Measurements from ENCODE around the gene FANCL. TPM values are rescaled to one million over a fixed set of nuclear protein-coding genes. Genes with fewer than 3 reads are reported as not detected.
"Not testable (repeated sequence)": the region's sequence is repeated elsewhere in the genome, so short reads cannot be mapped to it uniquely, and the experiment has no call there.

FANCL gene
- total RNA-seq, 2 donors from 2014 or later: 12.2 to 19.5 TPM

DNA sequence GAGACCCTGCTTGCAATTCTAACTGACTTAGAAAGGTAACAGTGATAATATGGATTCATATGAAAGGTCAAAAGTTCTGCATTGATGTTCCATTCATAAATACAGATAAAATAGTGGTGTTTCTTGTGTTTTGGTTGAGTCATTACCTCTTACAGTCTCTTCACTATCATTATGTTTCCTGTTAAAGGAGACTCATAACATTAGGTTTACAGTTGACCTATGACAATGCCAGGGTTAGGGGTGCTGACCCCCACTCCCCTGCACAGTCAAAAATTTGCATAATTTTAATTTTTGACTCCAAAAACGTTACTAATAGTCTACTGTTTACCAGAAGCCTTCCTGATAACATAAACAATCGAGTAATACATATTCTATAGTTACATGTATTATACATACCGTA lies 119.1 kb downstream of the FANCL start:
- Histone ChIP-seq H3K27me3 (no peaks in the 10 kb centered on the region), H3K36me3 (replicated peaks in 1 of 2; ENCODE audit: insufficient read depth in 1 of 2, low read depth in 2 of 2) (no peaks in the 10 kb centered on the region), H3K4me1 (no peaks in the 10 kb centered on the region), H3K9me3 (no peaks in the 10 kb centered on the region), H3K4me3 (no peak overlapping the region), H3K27ac (no peak overlapping the region)
- WGBS, 2 donors: 81 to 83% methylated on average over 3 of the region's 3 CpGs
- DNase-seq (no peak), ATAC-seq (no peak)
- TF ChIP-seq, protein P1, sequence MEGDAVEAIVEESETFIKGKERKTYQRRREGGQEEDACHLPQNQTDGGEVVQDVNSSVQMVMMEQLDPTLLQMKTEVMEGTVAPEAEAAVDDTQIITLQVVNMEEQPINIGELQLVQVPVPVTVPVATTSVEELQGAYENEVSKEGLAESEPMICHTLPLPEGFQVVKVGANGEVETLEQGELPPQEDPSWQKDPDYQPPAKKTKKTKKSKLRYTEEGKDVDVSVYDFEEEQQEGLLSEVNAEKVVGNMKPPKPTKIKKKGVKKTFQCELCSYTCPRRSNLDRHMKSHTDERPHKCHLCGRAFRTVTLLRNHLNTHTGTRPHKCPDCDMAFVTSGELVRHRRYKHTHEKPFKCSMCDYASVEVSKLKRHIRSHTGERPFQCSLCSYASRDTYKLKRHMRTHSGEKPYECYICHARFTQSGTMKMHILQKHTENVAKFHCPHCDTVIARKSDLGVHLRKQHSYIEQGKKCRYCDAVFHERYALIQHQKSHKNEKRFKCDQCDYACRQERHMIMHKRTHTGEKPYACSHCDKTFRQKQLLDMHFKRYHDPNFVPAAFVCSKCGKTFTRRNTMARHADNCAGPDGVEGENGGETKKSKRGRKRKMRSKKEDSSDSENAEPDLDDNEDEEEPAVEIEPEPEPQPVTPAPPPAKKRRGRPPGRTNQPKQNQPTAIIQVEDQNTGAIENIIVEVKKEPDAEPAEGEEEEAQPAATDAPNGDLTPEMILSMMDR (IDR thresholded peaks at IDR 0.05): no peak
- TF ChIP-seq POLR2A (IDR thresholded peaks at IDR 0.05): no peak
- intact Hi-C loops (cut with DNase I): no loop called here

DNA sequence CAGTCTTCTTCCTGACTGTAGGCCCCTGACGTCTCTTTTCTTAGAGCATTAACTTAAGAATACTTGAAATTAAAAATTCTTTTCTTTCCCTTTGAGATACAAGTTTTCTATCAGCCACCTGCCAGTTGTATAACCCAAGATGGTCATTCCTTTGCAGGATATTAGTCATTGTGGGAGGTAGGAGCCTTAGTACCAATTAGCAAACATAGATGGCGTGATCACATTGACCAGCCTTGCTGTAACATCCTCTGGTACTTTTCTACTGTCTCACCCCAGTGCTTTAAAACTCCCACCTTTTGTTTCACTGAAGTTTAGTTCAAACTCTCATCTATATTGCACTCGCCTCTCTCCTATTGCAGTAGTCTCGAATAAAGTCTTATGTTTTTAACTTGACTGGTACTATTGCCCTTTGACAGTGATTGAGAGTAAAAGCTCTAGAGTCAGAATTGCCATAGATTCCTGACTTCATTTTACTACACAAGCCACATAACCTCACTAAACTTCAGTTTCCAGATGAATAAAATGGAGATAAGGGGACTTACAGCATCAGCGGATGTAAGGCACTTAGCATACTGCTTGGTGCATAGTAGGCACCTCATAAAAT lies 120.4 kb downstream of the FANCL start:
- H3K27me3 ChIP-seq: no peaks in the 10 kb centered on the region
- intact Hi-C loops (cut with DNase I): no loop called here
- no peak overlapping the region for H3K27ac ChIP-seq
- DNase-seq: no peak
- H3K4me3 ChIP-seq: no peak overlapping the region
- ATAC-seq: no peak
- no peak for TF ChIP-seq POLR2A (IDR thresholded peaks at IDR 0.05)
- no peaks in the 10 kb centered on the region for H3K36me3 ChIP-seq (replicated peaks in 1 of 2; ENCODE audit: insufficient read depth in 1 of 2, low read depth in 2 of 2)
- H3K9me3 ChIP-seq: no peaks in the 10 kb centered on the region
- H3K4me1 ChIP-seq: no peaks in the 10 kb centered on the region
- 92 to 96% methylated on average over 5 of the region's 5 CpGs for WGBS, 2 donors

DNA sequence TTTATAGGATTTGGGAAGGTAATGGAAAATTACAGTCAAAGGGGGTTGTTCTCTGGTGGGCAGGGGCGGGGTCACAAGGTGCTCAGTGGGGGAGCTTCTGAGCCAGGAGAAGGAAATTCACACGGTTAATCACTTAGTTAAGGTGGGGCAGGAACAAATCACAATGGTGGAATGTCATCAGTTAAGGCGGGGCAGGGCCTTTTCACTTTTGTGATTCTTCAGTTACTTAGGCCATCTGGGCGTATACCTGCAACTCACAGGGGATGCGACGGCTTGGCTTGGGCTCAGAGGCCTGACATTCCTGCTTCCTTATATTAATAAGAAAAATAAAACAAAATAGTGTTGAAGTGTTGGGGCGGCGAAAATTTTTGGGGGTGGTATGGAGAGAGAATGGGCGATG lies 127.6 kb downstream of the FANCL start:
- H3K27ac ChIP-seq; intact Hi-C loops (cut with DNase I); H3K27me3 ChIP-seq; DNase-seq; H3K4me1 ChIP-seq; H3K4me3 ChIP-seq; ATAC-seq; H3K36me3 ChIP-seq (replicated peaks in 1 of 2; ENCODE audit: insufficient read depth in 1 of 2, low read depth in 2 of 2); H3K9me3 ChIP-seq: not testable (repeated sequence)
- 96% methylated on average over 9 of the region's 9 CpGs for WGBS, 2 donors

DNA sequence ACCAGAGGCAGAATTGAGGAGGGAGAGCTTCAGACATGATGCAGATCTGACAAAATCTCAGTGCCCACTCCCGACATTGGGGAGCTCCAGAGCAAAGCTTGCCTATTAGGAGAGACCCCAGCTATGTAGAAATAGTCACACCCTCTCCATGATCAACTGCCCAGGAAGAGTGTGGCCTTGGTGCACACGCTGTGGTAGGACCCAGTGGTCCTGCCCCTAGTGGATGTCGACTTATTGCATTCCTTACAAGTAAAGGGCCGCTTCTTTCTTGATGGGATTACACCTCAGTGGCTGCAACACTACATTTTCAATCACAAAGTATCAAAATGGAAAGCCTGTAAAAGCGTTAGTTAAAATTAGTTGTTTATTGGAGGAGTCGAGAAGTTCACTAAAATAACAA lies 130.4 kb downstream of the FANCL start:
- Histone ChIP-seq H3K4me3 (no peak overlapping the region), H3K4me1 (no peaks in the 10 kb centered on the region), H3K27ac (no peak overlapping the region), H3K36me3 (replicated peaks in 1 of 2; ENCODE audit: insufficient read depth in 1 of 2, low read depth in 2 of 2) (no peaks in the 10 kb centered on the region), H3K27me3 (no peaks in the 10 kb centered on the region), H3K9me3 (no peaks in the 10 kb centered on the region)
- ATAC-seq: no peak
- WGBS, 2 donors: 95 to 96% methylated on average over 6 of the region's 6 CpGs
- DNase-seq: no peak
- intact Hi-C loops (cut with DNase I): no loop called here
- TF ChIP-seq POLR2A (IDR thresholded peaks at IDR 0.05): no peak
- TF ChIP-seq, protein P1 (IDR thresholded peaks at IDR 0.05): no peak

DNA sequence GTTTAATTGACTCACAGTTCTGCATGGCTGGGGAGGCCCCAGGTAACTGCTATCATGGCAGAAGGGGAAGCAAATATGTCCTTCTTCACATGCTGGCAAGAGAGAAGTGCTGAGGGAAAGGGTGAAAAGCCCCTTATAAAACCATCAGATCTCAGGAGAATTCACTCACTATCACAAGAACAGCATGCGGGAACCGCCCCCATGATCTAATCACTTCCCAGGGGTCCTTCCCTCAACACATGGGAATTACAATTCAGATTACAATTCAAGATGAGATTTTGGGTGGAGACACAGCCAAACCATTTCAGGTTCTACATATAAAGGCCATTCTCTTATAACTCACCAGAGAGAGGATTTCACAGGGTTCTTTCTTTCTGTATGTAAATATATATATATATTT lies 131.6 kb downstream of the FANCL start:
- Histone ChIP-seq H3K27me3 (no peaks in the 10 kb centered on the region), H3K27ac (no peak overlapping the region), H3K4me1 (no peaks in the 10 kb centered on the region), H3K36me3 (replicated peaks in 1 of 2; ENCODE audit: insufficient read depth in 1 of 2, low read depth in 2 of 2) (no peaks in the 10 kb centered on the region), H3K9me3 (no peaks in the 10 kb centered on the region), H3K4me3 (no peak overlapping the region)
- no peak for ATAC-seq
- no peak for DNase-seq
- TF ChIP-seq, protein P1 (IDR thresholded peaks at IDR 0.05): no peak
- no peak for TF ChIP-seq POLR2A (IDR thresholded peaks at IDR 0.05)
- intact Hi-C loops (cut with DNase I): no loop called here
- 93 to 97% methylated on average over 2 of the region's 2 CpGs for WGBS, 2 donors

Other genes starting within 250 kb of the FANCL start
- gene VRK2, start 194.5 kb downstream of the FANCL start, total RNA-seq: 10 to 100 TPM in 1 of 2 donors, 1 to 10 TPM in 1; 6.6 to 10.9 TPM